ENCODE data around the gene TRIM39. TPM values are rescaled to one million over a fixed set of nuclear protein-coding genes. Genes with fewer than 3 reads are reported as not detected.

The TRIM39 gene
- total and polyA plus RNA-seq, 4 donors, result 2.7 to 11.0 (median 4.4) TPM

GRCh38 chr6:30350524-30350923, 23.8 kb downstream of the TRIM39 start:
- WGBS, result 84% methylated on average over 1 of the region's 1 CpG
- no peaks in the 10 kb centered on the region for H3K9me3 ChIP-seq (ENCODE audit: control insufficient read depth in 4 of 4, low read length in 3 of 4)
- H3K36me3 ChIP-seq (ENCODE audit: control insufficient read depth in 4 of 4, insufficient read depth in 3 of 4, low read depth in 1 of 4, low read length in 3 of 4), result peaks cover 0 to 5% (median 3%) of the 10 kb centered on the region in 4 donors
- no peak overlapping the region for H3K27ac ChIP-seq (ENCODE audit: low read depth in 1 of 2, low read length in 2 of 2)
- H3K4me1 ChIP-seq (ENCODE audit: control insufficient read depth in 4 of 4, insufficient read depth in 4 of 4, low read length in 3 of 4), result peaks cover 0 to 7% (median 4%) of the 10 kb centered on the region in 4 donors
- H3K27me3 ChIP-seq (ENCODE audit: control insufficient read depth in 4 of 4, insufficient read depth in 4 of 4, low read length in 3 of 4), result no peaks in the 10 kb centered on the region
- DNase-seq (ENCODE audit: low spot score), result no peak
- TF ChIP-seq REST (IDR thresholded peaks at IDR 0.05) (no peak), MAX (IDR thresholded peaks at IDR 0.05) (no peak), FOXA1 (IDR thresholded peaks at IDR 0.05) (no peak), HNF4G (IDR thresholded peaks at IDR 0.05) (no peak), ATF3 (IDR thresholded peaks at IDR 0.05) (no peak)
- TF ChIP-seq, protein P1, sequence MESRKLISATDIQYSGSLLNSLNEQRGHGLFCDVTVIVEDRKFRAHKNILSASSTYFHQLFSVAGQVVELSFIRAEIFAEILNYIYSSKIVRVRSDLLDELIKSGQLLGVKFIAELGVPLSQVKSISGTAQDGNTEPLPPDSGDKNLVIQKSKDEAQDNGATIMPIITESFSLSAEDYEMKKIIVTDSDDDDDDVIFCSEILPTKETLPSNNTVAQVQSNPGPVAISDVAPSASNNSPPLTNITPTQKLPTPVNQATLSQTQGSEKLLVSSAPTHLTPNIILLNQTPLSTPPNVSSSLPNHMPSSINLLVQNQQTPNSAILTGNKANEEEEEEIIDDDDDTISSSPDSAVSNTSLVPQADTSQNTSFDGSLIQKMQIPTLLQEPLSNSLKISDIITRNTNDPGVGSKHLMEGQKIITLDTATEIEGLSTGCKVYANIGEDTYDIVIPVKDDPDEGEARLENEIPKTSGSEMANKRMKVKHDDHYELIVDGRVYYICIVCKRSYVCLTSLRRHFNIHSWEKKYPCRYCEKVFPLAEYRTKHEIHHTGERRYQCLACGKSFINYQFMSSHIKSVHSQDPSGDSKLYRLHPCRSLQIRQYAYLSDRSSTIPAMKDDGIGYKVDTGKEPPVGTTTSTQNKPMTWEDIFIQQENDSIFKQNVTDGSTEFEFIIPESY (IDR thresholded peaks at IDR 0.05), result no peak
- no peak overlapping the region for H3K9ac ChIP-seq (ENCODE audit: low read depth in 1 of 2, low read length in 2 of 2)
- no peak overlapping the region for H3K4me3 ChIP-seq (ENCODE audit: low read depth in 1 of 3, low read length in 3 of 3)

- Histone ChIP-seq H3K27me3 (ENCODE audit: control insufficient read depth in 4 of 4, insufficient read depth in 4 of 4, low read length in 3 of 4) (no peaks in the 10 kb centered on the region), H3K9me3 (ENCODE audit: control insufficient read depth in 4 of 4, low read length in 3 of 4) (no peaks in the 10 kb centered on the region), H3K27ac (ENCODE audit: low read depth in 1 of 2, low read length in 2 of 2) (no peak overlapping the region), H3K4me1 (ENCODE audit: control insufficient read depth in 4 of 4, insufficient read depth in 4 of 4, low read length in 3 of 4) (no peaks in the 10 kb centered on the region), H3K36me3 (ENCODE audit: control insufficient read depth in 4 of 4, insufficient read depth in 3 of 4, low read depth in 1 of 4, low read length in 3 of 4) (no peaks in the 10 kb centered on the region), H3K9ac (ENCODE audit: low read depth in 1 of 2, low read length in 2 of 2) (no peak overlapping the region), H3K4me3 (ENCODE audit: low read depth in 1 of 3, low read length in 3 of 3) (no peak overlapping the region)
- no peak for TF ChIP-seq FOXA2 (IDR thresholded peaks at IDR 0.05)
- no peak for TF ChIP-seq RXRA (IDR thresholded peaks at IDR 0.05)
- no peak for TF ChIP-seq GABPA (IDR thresholded peaks at IDR 0.05 in 1 of 2, conservative IDR thresholded peaks at IDR 0.05 in 1 of 2)
- TF ChIP-seq MAX (IDR thresholded peaks at IDR 0.05), result no peak
- WGBS, result 84% methylated on average over 2 of the region's 2 CpGs
- DNase-seq (ENCODE audit: low spot score), result no peak
These were observed 25.8 kb downstream of the TRIM39 start for GRCh38 chr6:30352550-30352949.

DNA sequence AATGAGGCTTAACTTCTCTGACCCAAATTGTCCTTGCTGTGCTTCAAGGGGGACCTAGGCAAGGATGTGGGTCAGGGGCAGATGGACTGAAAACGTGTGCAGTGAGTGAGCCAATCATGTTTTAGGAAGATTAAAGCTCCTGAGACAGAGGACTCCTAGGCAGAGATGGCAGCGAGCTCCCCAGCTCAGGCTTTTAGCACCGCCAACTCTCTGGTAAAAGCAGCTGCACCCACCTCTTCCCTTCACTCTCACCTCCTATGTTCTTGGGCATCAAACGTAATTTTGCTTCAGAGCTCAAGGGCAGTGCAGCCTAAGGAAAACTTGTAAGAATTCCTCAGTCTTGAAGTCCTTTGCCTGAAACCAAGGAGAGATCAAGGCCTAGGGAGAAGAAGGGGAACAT, 28.6 kb downstream of the TRIM39 start:
- no peaks in the 10 kb centered on the region for H3K36me3 ChIP-seq (ENCODE audit: control insufficient read depth in 4 of 4, insufficient read depth in 3 of 4, low read depth in 1 of 4, low read length in 3 of 4)
- H3K9ac ChIP-seq (ENCODE audit: low read depth in 1 of 2, low read length in 2 of 2), result no peak overlapping the region
- no peak for DNase-seq (ENCODE audit: low spot score)
- H3K27ac ChIP-seq (ENCODE audit: low read depth in 1 of 2, low read length in 2 of 2), result no peak overlapping the region
- H3K27me3 ChIP-seq (ENCODE audit: control insufficient read depth in 4 of 4, insufficient read depth in 4 of 4, low read length in 3 of 4), result peaks cover 0 to 7% (median 3%) of the 10 kb centered on the region in 4 donors
- peaks cover 0 to 4% (median 2%) of the 10 kb centered on the region in 4 donors for H3K4me1 ChIP-seq (ENCODE audit: control insufficient read depth in 4 of 4, insufficient read depth in 4 of 4, low read length in 3 of 4)
- WGBS, result 75% methylated on average over 4 of the region's 4 CpGs
- no peak overlapping the region for H3K4me3 ChIP-seq (ENCODE audit: low read depth in 1 of 3, low read length in 3 of 3)
- no peaks in the 10 kb centered on the region for H3K9me3 ChIP-seq (ENCODE audit: control insufficient read depth in 4 of 4, low read length in 3 of 4)
- no peak for TF ChIP-seq HNF4A (conservative IDR thresholded peaks at IDR 0.05)
- no peak for TF ChIP-seq HNF4G (IDR thresholded peaks at IDR 0.05)
- no peak for TF ChIP-seq FOXA2 (IDR thresholded peaks at IDR 0.05)
- no peak for TF ChIP-seq NR2F2 (IDR thresholded peaks at IDR 0.05)
- TF ChIP-seq RXRA (IDR thresholded peaks at IDR 0.05), result no peak
- no peak for TF ChIP-seq FOXA1 (IDR thresholded peaks at IDR 0.05)
- no peak for TF ChIP-seq MAX (IDR thresholded peaks at IDR 0.05)
- TF ChIP-seq GABPA (IDR thresholded peaks at IDR 0.05 in 1 of 2, conservative IDR thresholded peaks at IDR 0.05 in 1 of 2), result no peak
- TF ChIP-seq TAF1 (conservative IDR thresholded peaks at IDR 0.05), result no peak
- TF ChIP-seq, protein P1 (IDR thresholded peaks at IDR 0.05), result no peak
- no peak for TF ChIP-seq RAD21 (IDR thresholded peaks at IDR 0.05)
- TF ChIP-seq YY1 (IDR thresholded peaks at IDR 0.05), result no peak
- TF ChIP-seq EGR1 (IDR thresholded peaks at IDR 0.05; ENCODE audit: low read depth in 2 of 2), result no peak
- TF ChIP-seq CTCF (IDR thresholded peaks at IDR 0.05; ENCODE audit: low read depth, low read length, missing input control), result no peak
- TF ChIP-seq SP1 (IDR thresholded peaks at IDR 0.05), result no peak

Data from liver (tissue), 9 donors.